H9 (cell line): ENCODE measurements around the gene LIMS1. TPM values are rescaled to one million over a fixed set of nuclear protein-coding genes. Genes with fewer than 3 reads are reported as not detected.

Experiments
- DNase-seq: peaks from one replicate; pipeline ENCODE4 v3.0.0-alpha.2; 2017
- H2AFZ ChIP-seq: one replicate; pipeline ENCODE4 v1.6.1; 2013; ENCODE audit warnings: mild to moderate bottlenecking, low read length, control low read depth, moderate library complexity
- H2AK5ac ChIP-seq: 2 replicates; pipeline ENCODE4 v1.6.1; 2013; ENCODE audit warnings: low read length, control low read depth, mixed read lengths; ENCODE audit not compliant: insufficient read length
- H2BK120ac ChIP-seq: one replicate; pipeline ENCODE4 v1.6.1; 2013; ENCODE audit warnings: low read depth, mild to moderate bottlenecking, low read length, control low read depth, inconsistent platforms; ENCODE audit not compliant: poor library complexity, severe bottlenecking
- H2BK12ac ChIP-seq: 2 replicates; pipeline ENCODE4 v1.6.1; 2013; ENCODE audit warnings: low read length, control low read depth, mixed read lengths, low read depth; ENCODE audit not compliant: insufficient read length
- H2BK15ac ChIP-seq: 2 replicates; pipeline ENCODE4 v1.6.1; 2013; ENCODE audit warnings: low read depth, low read length, control low read depth
- H2BK20ac ChIP-seq: one replicate; pipeline ENCODE4 v1.6.1; 2013; ENCODE audit warnings: low read depth, mild to moderate bottlenecking, low read length, control low read depth, inconsistent platforms; ENCODE audit not compliant: poor library complexity, severe bottlenecking
- H2BK5ac ChIP-seq: 2 replicates; pipeline ENCODE4 v1.6.1; 2013; ENCODE audit warnings: low read length, control low read depth, mixed read lengths; ENCODE audit not compliant: insufficient read length
- H3K14ac ChIP-seq: 2 replicates; pipeline ENCODE4 v1.6.1; 2013; ENCODE audit warnings: low read length, control low read depth; ENCODE audit not compliant: insufficient read depth
- H3K18ac ChIP-seq: 2 replicates; pipeline ENCODE4 v1.6.1; 2013; ENCODE audit warnings: low read depth, mild to moderate bottlenecking, mixed read lengths, low read length, control low read depth; ENCODE audit not compliant: insufficient read length
- H3K23ac ChIP-seq: 2 replicates; pipeline ENCODE4 v1.6.1; 2013; ENCODE audit warnings: low read length, control low read depth, mixed read lengths, low read depth; ENCODE audit not compliant: insufficient read length
- H3K23me2 ChIP-seq: 2 replicates; pipeline ENCODE4 v1.6.1; 2013; ENCODE audit warnings: low read depth, mild to moderate bottlenecking, mixed read lengths, low read length, control low read depth; ENCODE audit not compliant: insufficient read length, poor library complexity, severe bottlenecking
- H3K27ac ChIP-seq: 2 replicates; pipeline ENCODE4 v1.5.1; 2013; ENCODE audit warnings: low read length, control low read depth, mixed read lengths, low read depth; ENCODE audit not compliant: insufficient read length
- H3K27me3 ChIP-seq: 2 replicates; pipeline ENCODE4 v1.6.1; 2013; ENCODE audit warnings: low read length, control low read depth, inconsistent platforms; ENCODE audit not compliant: insufficient read depth
- H3K4ac ChIP-seq: 2 replicates; pipeline ENCODE4 v1.6.1; 2013; ENCODE audit warnings: low read depth, mild to moderate bottlenecking, control low read depth, inconsistent platforms, low read length, moderate library complexity
- H3K4me1 ChIP-seq: 2 replicates; pipeline ENCODE4 v1.6.1; 2013; ENCODE audit warnings: low read length, control low read depth, inconsistent platforms; ENCODE audit not compliant: insufficient read depth
- H3K4me2 ChIP-seq: 2 replicates; pipeline ENCODE4 v1.6.1; 2013; ENCODE audit warnings: low read length, control low read depth, mixed read lengths; ENCODE audit not compliant: insufficient read length, insufficient read depth
- H3K56ac ChIP-seq: 2 replicates; pipeline ENCODE4 v1.6.1; 2013; ENCODE audit warnings: low read depth, mild to moderate bottlenecking, mixed read lengths, low read length, control low read depth; ENCODE audit not compliant: insufficient read length
- H3K79me1 ChIP-seq: 2 replicates; pipeline ENCODE4 v1.6.1; 2013; ENCODE audit warnings: low read depth, mild to moderate bottlenecking, moderate library complexity, low read length, control low read depth, inconsistent platforms; ENCODE audit not compliant: insufficient read depth, poor library complexity, severe bottlenecking
- H3K79me2 ChIP-seq: 2 replicates; pipeline ENCODE4 v1.6.1; 2013; ENCODE audit warnings: low read length, control low read depth, inconsistent platforms; ENCODE audit not compliant: insufficient read depth
- H3K9ac ChIP-seq: 2 replicates; pipeline ENCODE4 v1.6.1; 2013; ENCODE audit warnings: low read length, control low read depth, mixed read lengths; ENCODE audit not compliant: insufficient read length; ENCODE audit errors: extremely low read depth
- H3K9me3 ChIP-seq: one replicate; pipeline ENCODE4 v1.6.1; 2013; ENCODE audit warnings: low read depth, low read length, inconsistent platforms; ENCODE audit not compliant: control insufficient read depth
- H3T11ph ChIP-seq: one replicate; pipeline ENCODE4 v1.6.1; 2013; ENCODE audit warnings: mild to moderate bottlenecking, low read length, control low read depth, inconsistent platforms
- H4K20me1 ChIP-seq: one replicate; pipeline ENCODE4 v1.6.1; 2013; ENCODE audit not compliant: control insufficient read depth, insufficient read length, insufficient read depth
- H4K5ac ChIP-seq: 2 replicates; pipeline ENCODE4 v1.6.1; 2013; ENCODE audit warnings: low read depth, mild to moderate bottlenecking, mixed read lengths, low read length, control low read depth; ENCODE audit not compliant: insufficient read length
- H4K8ac ChIP-seq: replicated peaks from 2 replicates; pipeline ENCODE4 v1.6.1; 2013; ENCODE audit warnings: low read length, control low read depth, mixed read lengths, low read depth; ENCODE audit not compliant: insufficient read length
- H4K91ac ChIP-seq: 2 replicates; pipeline ENCODE4 v1.6.1; 2013; ENCODE audit warnings: low read depth, mild to moderate bottlenecking, moderate library complexity, mixed read lengths, low read length, control low read depth; ENCODE audit not compliant: insufficient read length
- H3K27ac Mint-ChIP-seq, 3 experiments: 2 replicates in 2 of 3; 3 replicates in 1 of 3; pipeline ENCODE4 v1.8.0; 2020 to 2021; ENCODE audit warnings: mixed read lengths in 3 of 3, mild to moderate bottlenecking in 1 of 3, moderate library complexity in 1 of 3
- H3K27me3 Mint-ChIP-seq: 2 replicates; pipeline ENCODE4 v1.8.0; 2021; ENCODE audit warnings: low read depth, mild to moderate bottlenecking, moderate library complexity, mixed read lengths
- H3K36me3 Mint-ChIP-seq, 3 experiments: 2 replicates in 2 of 3; 3 replicates in 1 of 3; pipeline ENCODE4 v1.8.0; 2020 to 2021; ENCODE audit warnings: low read depth in 3 of 3, mixed read lengths in 3 of 3; ENCODE audit not compliant: insufficient read depth in 1 of 3
- H3K4me1 Mint-ChIP-seq, 2 experiments: 2 replicates each; pipeline ENCODE4 v1.8.0; 2020; ENCODE audit warnings: mixed read lengths in 2 of 2
- H3K4me3 Mint-ChIP-seq, 2 experiments: 2 replicates in 1 of 2; 3 replicates in 1 of 2; pipeline ENCODE4 v1.8.0; 2020 to 2021; ENCODE audit warnings: mild to moderate bottlenecking in 2 of 2, mixed read lengths in 2 of 2, moderate library complexity in 1 of 2
- H3K9me3 Mint-ChIP-seq, 2 experiments: 2 replicates in 1 of 2; 3 replicates in 1 of 2; pipeline ENCODE4 v1.8.0; 2020; ENCODE audit warnings: mild to moderate bottlenecking in 2 of 2, mixed read lengths in 2 of 2, moderate library complexity in 1 of 2
- WGBS: extraction: QIAGEN DNeasy Blood & Tissue Kit; methylation state at CpG from one replicate; pipeline ENCODE4 v1.1.7; 2013; ENCODE audit warnings: missing lambda C conversion rate, low lambda C conversion rate, mixed read lengths; ENCODE audit not compliant: insufficient read length; ENCODE audit errors: extremely low coverage; 5-methylcytosine and 5-hydroxymethylcytosine counted together
- total RNA-seq: library from RNA; stranded (reverse); gene quantifications from 2 replicates; pipeline ENCODE4 v1.2.1, GENCODE V29; 2021
- TF ChIP-seq, protein P1 (sequence below): fragments of 200-600 bp; sonication (generic); conservative IDR thresholded peaks from 3 replicates; pipeline ENCODE4 v1.8.0; 2021; ENCODE audit warnings: antibody characterized with exemption, mild to moderate bottlenecking

Gene LIMS1
- total RNA-seq, 1 experiment from 2014 or later = 37.7 TPM

DNA sequence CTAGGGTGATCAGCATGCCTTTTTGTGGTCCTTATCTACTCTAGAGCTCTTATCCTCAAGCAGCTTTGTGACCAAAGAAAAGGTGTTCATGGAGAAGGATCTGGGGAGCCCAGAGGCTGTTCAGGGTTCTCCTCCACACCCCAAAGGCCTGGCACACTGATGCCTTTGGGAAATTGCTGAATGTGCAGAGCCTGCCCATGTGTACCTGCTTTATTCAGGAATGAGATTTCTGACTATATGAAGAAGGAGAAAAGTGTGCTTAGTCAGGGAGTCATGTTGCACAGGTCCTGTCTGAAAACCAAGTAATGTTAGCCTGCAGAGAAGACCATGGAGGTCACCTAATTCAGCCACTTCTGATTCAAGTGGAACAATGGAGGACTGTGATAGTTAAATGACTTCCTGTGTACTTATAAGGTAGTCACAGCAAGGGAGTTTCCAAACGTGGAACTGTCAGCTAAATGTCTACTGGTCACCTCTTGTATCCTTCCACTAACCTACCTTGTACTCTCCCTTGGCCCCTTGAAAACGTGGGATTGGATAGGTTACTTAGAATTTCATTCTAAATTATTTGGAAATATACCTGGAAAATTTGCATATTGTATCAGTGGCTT is 81.3 kb downstream of the LIMS1 start:
- WGBS = no CpG with 5 or more reads among the region's 2 CpGs
- Histone ChIP-seq H4K5ac (no peak overlapping the region), H3K79me2 (no peaks in the 10 kb centered on the region; the same call in 1 of the 2 replicates)

More for the DNA sequence above, 81.3 kb downstream of the LIMS1 start:
- no peaks in the 10 kb centered on the region for H3K23me2 ChIP-seq
- H3K4me1 ChIP-seq = peaks cover 2% of the 10 kb centered on the region; the same call in 1 of the 2 replicates
- no peak for DNase-seq
- no peak overlapping the region for H2BK5ac ChIP-seq
- no peaks in the 10 kb centered on the region for H4K20me1 ChIP-seq
- no peak overlapping the region for H2AK5ac ChIP-seq
- H3K9ac ChIP-seq = no peak overlapping the region
- Mint-ChIP-seq H3K9me3 (no peaks in the 10 kb centered on the region), H3K27me3 (no peaks in the 10 kb centered on the region), H3K36me3 (no peaks in the 10 kb centered on the region), H3K4me1 (peaks cover 26 to 27% of the 10 kb centered on the region in 2 experiments), H3K27ac (peak overlapping the region in 1 of 3 experiments; percentile 30; a peak in 2 of 7 replicates), H3K4me3 (no peak overlapping the region)
- H3K18ac ChIP-seq = no peak overlapping the region
- H4K91ac ChIP-seq = no peak overlapping the region
- H3K4me2 ChIP-seq = no peak overlapping the region
- no peak overlapping the region for H3K14ac ChIP-seq
- H3K27me3 ChIP-seq = no peaks in the 10 kb centered on the region
- H4K8ac ChIP-seq = no peak overlapping the region
- no peak overlapping the region for H3K27ac ChIP-seq
- no peaks in the 10 kb centered on the region for H3K9me3 ChIP-seq
- no peak overlapping the region for H2BK15ac ChIP-seq
- H3K23ac ChIP-seq = no peak overlapping the region
- H3K56ac ChIP-seq = no peak overlapping the region
- no peak overlapping the region for H2BK120ac ChIP-seq
- H3T11ph ChIP-seq = no peak overlapping the region
- no peaks in the 10 kb centered on the region for H3K79me1 ChIP-seq
- H3K4ac ChIP-seq = no peak overlapping the region
- H2BK12ac ChIP-seq = no peak overlapping the region
- TF ChIP-seq, protein P1, sequence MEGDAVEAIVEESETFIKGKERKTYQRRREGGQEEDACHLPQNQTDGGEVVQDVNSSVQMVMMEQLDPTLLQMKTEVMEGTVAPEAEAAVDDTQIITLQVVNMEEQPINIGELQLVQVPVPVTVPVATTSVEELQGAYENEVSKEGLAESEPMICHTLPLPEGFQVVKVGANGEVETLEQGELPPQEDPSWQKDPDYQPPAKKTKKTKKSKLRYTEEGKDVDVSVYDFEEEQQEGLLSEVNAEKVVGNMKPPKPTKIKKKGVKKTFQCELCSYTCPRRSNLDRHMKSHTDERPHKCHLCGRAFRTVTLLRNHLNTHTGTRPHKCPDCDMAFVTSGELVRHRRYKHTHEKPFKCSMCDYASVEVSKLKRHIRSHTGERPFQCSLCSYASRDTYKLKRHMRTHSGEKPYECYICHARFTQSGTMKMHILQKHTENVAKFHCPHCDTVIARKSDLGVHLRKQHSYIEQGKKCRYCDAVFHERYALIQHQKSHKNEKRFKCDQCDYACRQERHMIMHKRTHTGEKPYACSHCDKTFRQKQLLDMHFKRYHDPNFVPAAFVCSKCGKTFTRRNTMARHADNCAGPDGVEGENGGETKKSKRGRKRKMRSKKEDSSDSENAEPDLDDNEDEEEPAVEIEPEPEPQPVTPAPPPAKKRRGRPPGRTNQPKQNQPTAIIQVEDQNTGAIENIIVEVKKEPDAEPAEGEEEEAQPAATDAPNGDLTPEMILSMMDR = no peak
- no peak overlapping the region for H2AFZ ChIP-seq
- H2BK20ac ChIP-seq = no peak overlapping the region
